IPS-NIHi7 (cell line): Measurements from ENCODE around the gene AIMP1.
"Not testable (repeated sequence)": the region's sequence is repeated elsewhere in the genome, so short reads cannot be mapped to it uniquely, and the experiment has no call there.

Experiments used
- DNase-seq: peaks from one replicate; pipeline ENCODE4 v3.0.0; 2012; ENCODE audit warnings: mixed read lengths; ENCODE audit errors: extremely low spot score

Gene AIMP1

DNA sequence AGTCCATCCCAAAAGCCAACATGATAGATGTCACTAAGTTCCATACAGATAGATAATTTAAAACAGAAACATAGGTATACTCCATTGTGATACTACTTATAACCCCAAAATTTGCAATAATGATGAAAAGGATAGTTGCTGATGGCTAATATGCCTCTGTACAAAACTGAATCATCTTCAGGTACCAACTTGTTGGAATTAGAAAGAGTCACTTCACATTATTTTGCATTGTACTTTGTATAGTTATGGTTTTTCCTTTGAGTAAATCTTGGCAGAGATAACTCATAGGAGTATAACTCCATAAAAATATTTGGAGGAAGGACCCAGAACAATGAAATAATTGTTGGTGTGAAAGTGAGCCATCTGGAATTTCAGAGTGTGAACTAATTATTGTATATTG is 34.7 kb downstream of the AIMP1 start:
- DNase-seq = no peak

DNA sequence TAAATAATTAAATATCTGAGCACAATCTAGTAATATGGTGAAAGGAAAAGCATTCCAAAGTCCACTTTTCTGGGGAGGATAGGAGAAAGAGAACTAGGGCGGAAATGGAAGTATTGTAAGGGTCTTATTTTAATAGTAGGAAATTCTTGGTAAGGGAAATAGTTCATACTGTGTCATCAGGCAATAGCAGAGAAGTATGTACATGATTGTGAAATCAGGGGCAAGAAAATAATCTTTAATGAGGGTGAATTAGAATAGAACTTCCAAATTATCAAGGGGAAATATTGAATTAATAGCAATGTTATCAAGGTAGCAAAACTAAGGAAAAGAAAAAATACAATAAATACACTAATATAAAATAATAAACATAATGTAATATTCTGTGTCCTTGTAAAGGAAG is 37.4 kb downstream of the AIMP1 start:
- DNase-seq = no peak

DNA sequence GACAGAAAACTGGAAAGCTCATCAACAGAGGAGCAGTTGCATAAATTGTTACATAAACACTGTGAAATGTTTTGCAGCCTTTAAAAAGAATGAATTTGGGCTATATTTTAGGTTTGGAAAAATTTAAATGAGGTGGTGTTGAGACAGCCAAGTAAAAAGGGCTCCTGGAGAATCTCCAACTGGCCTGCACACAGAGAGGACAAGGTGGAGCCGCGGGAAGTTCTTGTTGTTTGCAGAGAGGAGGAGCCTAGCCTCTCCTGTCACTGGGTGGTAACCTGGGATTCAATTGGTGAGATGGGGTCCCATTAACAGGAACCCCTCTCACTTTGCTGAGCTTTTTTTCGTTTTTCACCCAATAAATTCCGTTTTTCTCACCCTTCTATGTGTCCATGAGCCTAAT is 38.8 kb downstream of the AIMP1 start:
- DNase-seq = peak; percentile 12

DNA sequence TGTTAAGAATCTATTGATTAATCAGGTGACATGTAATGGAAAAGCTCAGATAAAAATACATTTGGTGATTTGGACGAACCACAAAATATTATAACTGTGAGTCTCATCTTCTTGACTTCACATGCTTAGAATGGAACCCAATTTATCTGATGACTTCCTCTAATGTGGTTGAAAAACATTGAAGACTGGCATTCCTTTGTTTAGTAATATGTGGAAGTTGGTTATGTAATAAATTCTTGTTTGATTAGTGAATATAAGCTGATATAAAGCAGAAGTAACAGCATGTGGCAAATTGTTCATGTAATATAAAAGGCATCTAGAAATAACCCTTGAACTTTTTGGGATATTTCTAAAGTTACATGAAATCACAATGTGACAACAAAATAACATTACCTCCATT is 42.5 kb downstream of the AIMP1 start:
- no peak for DNase-seq

DNA sequence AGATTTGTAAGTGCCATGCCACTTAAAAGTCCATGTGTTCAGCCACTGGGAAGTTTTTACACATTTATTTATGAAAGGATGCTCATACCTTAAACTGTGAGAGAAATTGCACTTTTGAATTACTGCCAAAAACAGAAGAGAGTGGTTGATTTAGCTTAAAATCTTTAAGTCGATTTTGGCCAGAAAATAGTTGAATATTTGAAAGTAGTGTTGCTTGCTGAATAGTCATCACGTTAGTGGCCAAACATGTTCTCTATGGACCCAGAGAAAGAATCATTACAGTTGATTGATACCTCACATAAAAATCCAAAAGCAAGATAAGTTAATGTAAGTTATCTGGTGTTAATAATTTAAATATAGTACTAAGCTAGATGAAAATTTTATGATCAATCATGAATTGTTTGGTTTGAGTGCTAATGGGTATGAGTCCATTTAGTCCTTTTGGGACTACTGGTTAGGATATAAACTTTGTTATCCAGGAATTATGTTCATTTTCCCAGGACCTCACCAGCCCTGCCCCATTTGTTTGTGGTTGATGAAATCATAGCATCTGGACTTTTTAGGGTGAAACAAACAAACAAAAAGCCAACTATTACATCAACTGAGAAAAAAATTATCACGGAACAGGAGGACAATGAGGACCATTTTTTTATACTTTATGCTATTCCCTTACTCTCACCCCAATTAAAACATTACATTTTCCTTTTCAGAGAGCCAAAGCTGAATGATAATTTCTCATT is 45.9 kb downstream of the AIMP1 start:
- DNase-seq = no peak

DNA sequence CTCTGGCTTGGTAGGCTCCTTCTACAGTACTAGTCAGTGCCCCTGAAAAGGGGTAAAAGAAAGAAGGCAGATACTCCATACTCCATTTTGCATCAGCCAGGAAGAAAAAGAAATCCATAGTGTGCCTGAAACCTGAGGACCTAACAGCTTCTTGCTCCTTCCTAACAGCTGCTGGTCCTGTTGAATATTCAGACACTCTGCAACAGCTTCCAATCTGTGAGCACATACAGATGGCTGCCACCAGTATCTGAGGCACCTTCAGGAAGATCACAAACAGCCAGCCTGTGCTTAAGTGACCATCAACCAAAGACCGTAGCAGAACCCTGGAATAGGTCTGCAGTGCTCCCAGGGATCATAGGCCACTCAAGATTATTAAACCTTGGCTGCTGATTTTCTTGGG is 47.9 kb downstream of the AIMP1 start:
- peak; percentile 10 for DNase-seq

DNA sequence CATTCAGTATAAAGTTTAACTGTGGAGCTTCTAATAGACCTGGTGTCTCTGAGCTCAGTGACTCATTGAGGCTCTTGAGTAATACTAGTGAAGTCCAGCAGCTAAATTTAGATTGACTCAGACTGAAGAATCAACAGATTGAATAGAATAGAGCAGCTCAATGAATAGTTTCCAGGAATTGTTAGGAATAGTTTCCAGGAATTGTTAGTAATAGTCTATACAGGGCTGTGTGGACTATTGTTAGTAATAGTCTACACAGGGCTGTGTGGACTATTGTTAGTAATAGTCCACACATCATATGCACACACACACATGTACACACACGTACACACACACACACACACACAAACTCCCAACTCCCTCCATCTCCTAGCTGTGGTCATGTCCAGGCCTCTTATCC is 49.3 kb downstream of the AIMP1 start:
- no peak for DNase-seq

DNA sequence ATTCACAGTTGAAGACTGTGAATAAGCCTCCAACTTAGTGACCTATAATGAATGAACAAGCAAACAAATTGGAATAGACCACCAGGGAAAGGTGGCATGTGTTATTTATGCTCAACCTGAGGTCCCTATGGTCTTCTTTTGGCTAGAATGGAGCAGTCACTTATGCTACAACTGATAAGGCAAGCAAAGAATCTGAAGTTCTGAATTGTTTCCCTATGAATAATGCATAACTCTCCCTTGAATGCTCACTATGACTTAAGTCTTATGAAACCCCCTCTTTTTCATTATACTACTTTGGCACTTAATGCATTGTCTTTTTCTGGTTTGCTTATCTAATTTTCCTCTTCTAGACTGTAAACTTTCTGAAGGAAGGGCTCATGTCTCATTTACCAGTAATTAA is 49.7 kb downstream of the AIMP1 start:
- DNase-seq = no peak

DNA sequence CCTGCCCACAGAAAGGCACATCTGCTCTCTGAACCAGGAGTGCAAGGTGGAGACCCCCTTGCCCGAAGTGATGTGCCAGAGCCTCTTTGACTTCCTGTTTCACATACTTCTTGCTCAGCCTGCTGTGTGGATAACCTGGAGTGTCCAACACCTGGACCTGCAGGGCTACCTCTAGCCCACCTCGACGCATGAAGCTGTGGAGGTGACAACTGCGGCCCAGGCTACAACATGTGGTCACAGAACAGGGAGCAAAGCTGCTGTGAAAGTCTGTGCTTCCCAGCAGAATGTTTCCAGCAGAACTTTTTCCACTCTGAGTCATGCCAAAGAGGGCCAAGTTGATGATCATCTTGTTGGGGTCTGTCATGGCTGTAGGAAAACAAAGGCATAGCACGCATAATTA is 50.7 kb downstream of the AIMP1 start:
- DNase-seq = no peak

DNA sequence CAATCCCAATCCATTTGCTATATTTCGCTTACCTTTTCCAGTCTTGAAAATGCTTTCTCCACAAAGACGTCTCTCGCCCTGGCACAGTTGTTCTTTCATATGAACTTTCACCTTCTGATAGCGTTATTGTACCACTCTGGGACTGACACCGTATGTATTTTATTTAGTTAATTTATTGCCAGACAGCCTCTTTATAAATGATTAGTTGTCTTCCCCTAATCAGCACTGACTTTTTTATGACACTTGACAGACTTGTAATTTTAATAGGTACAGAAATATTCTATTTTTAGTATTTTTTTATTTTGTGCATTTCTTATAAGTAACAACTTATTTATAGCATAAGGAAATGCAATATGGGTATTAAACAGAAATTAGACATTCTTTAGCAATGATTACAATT is 52.3 kb downstream of the AIMP1 start, which contains the start of gene GIMD1:
Gene GIMD1, minus strand, starts transcription at position 101 of the 400 bp plus-strand sequence. CDS start 1,343 bp downstream, outside the sequence.
- no peak for DNase-seq

DNA sequence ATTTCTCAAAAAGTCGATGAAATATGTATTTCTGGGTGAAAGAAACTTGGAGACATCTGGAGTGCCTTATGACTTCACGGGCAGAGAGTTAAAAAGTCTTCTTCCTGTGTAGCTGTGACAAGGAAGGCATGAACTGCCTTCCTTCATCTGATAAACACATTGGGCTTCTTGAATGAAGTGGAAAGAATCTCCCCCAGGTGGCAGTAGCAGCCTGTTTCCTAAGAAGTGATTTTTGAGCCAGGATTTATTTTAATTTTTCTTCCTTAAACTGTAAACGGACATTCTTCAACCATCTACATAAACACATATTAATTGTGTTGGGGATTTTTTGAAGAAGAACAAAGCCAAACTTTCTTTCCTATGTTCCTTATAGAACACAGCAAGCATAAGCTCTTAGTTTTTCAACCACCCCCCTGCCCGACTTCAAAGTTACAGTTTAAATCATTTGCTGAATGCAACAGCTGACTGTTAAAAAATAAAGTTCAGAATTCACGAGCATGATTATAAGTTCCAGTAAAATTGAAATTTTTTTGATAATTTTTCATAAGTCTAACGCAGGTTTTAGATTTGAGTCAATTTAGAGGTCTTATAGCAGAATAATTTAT is 53.2 kb downstream of the AIMP1 start:
- DNase-seq = peak; percentile 62

DNA sequence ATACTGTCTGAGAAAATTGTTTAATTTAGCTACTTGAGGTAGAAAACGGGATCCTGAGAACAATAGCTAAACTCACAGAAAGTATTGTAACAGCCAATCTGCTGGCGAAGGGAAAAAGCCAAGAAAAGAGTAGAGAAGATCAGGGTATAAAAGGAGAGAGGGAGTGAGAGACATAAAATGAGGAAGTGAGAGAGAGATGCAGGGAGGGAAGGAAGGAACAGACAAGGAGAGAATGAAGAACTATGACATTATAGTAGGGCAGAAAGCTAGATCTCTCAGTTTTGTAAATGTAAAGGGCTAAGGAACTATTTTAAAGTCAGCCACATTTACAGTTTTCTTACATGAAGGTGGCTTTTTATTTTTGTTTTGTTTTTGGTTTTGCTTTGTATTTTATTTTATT is 53.9 kb downstream of the AIMP1 start:
- no peak for DNase-seq

DNA sequence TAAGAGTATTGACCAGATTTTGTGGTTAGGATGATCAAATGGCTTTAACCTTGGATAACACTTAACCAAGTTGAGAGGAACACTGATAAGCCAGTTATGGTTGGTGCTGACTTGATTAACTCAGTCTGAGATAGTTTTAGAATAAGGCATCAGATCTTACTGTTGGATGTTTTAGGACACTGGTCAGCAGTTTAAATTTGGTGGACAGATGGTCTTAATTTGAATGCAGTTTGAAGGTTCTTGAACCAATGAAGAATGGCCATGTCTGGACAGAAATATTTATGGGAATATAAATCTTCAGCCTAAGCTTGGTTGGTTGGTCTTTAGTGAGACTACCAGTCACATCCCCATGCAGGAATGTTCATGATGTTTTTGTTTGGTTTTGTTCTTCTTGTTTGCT is 54.8 kb downstream of the AIMP1 start:
- no peak for DNase-seq

DNA sequence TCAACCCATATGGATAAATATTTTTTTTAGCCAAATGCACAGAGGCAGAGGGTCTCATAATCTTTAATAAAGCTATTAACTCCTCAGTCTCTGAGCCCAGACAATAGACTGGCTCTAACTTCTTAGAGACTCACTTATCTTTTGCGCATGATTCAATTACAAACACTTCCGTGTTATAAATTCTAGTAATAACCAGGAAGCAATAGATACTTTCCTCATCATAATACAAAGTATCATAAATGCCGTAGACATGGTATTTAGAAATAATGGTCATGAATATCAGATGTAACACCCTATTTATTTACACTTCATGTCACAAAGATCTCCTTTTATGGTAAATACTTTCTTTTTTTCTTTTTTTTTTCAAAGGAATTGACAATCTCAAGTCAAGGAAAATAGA is 56.7 kb downstream of the AIMP1 start:
- DNase-seq = no peak

DNA sequence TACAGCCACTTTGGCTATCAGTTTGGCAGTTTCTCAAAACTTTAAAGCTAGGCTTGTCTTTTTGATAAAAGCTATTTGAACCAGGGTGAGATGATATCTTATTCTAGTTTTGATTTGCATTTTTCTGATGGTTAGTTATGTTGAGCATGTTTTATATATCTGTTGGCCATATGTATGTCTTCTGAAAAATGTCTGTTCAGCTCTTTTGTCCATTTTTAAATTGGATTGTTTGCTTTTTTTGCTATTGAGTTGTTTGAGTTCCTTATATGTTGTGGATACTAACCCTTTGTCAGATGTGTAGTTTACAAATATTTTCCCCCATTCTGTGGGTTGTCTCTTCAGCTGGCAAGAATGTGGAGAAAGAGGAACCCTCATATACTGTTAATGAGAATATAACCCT is 63.8 kb downstream of the AIMP1 start:
- DNase-seq = no peak

DNA sequence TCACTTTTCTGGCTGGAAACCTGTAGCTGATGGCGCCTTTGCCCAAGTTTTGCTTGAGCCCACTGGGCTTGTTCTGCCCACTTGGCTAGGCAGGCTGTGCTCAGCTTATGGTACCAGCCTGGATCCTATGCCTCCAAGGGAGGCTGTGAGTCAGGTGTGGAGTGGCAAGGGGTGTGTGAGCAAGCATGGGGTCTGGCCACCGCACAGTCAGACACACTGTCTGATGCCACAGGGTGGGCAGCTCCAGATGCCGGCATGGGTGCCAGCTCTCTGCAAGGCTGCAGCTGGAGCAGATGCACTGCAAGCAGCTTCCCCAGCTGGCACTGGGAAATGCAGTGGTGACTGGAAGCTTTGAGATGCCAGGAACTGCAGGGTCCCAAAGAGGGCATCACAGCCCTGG is 68.5 kb downstream of the AIMP1 start:
- DNase-seq = no peak

DNA sequence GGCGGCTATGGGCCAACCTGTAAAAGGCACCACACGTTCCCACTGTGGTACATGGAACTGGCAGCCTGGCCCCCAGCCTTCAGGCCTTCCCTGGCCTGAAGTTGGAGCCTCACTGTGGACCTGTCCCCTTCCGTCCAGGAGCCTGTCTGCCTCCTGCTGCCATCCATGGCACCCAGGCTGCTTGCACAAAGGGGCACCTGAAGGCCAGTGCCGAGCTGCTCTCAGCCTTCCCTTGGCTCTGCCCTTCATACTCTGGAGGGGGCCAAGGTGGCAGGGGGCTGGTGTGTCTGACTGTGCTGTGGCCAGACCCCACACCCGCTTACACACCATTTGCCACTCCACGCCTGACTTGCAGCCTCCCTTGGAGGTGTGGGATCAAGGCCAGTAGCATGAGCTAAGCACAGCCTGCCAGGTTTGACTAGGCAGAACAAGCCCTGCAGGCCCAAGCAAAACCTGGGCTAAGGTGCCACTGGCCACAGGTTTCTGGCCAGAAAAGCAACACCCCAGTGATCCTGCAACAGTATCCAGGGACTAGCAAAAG is 69.6 kb downstream of the AIMP1 start:
- no peak for DNase-seq

DNA sequence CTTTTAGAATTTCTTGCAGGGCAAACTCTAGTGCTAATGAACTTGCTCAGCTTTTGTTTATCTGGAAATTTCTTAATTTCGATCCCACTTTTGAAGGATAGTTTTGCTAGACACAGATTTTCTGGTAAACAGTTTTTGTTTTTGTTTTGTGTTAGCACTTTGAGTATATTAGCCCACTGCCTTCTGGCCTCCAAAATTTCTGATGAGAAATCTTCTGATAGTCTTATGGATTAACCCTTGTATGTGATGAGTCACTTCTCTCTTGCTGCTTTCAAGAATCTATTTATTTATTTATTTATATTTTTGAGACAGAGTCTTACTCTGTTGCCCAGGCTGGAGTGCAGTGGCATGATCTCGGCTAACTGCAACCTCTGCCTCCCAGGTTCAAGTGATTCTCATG is 79.2 kb downstream of the AIMP1 start:
- no peak for DNase-seq

DNA sequence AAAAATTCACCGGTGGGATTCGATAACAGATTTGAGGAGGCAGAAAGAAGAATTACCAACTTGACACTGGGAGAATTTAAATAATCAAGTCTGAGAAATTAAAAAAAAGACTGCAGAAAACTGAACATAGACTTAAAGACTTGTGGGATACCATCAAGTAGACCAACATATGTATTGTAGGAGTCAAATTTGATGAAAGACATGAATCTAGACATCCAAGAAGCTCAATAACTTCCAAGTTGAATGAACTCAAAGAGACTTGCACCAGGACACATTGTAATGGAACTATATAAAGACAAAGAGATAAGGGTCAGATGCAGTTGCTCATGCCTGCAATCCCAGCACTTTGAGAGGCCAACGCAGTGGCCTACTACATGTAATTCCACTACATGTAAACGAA is 82.5 kb downstream of the AIMP1 start:
- DNase-seq = not testable (repeated sequence)
